HEK293 (cell line): ENCODE data around the gene IL1RAP.

Experiments used
- CTCF ChIA-PET: fragments of 350-600 bp; formaldehyde crosslinking; extraction: SDS; loops from one replicate; lab custom pipeline; 2021; ENCODE audit warnings: antibody characterized with exemption; lab: Yijun Ruan, JAX
- POLR2A ChIA-PET: fragments of 300-600 bp; formaldehyde crosslinking; extraction: SDS; loops from one replicate; lab custom pipeline; 2020; ENCODE audit warnings: antibody characterized with exemption, inconsistent platforms; lab: Yijun Ruan, JAX
- H3K27ac ChIP-seq: fragments of 200-500 bp; sonication (Bioruptor generic); 2 replicates; pipeline ENCODE4 v1.5.1; 2014; ENCODE audit warnings: low read depth, low read length, control low read depth, inconsistent platforms; ENCODE audit errors: extremely low read depth
- H3K36me3 ChIP-seq, 2 experiments: fragments of 200-500 bp in 1 of 2; sonication (Bioruptor generic) in 1 of 2; 1 replicate in 1 of 2; 2 replicates in 1 of 2; pipeline ENCODE4 v1.5.1; 2014 to 2017; ENCODE audit warnings: inconsistent platforms in 2 of 2, low read length in 2 of 2; ENCODE audit not compliant: control insufficient read depth in 2 of 2, insufficient read depth in 1 of 2
- H3K4me1 ChIP-seq: fragments of 200-500 bp; sonication (Bioruptor generic); 2 replicates; pipeline ENCODE4 v1.5.1; 2014; ENCODE audit warnings: mild to moderate bottlenecking, low read length, inconsistent platforms; ENCODE audit not compliant: control insufficient read depth, insufficient read depth
- H3K4me3 ChIP-seq: 2 replicates; pipeline ENCODE4 v1.5.1; 2011; ENCODE audit warnings: low read depth, mild to moderate bottlenecking, control low read depth, low read length, moderate library complexity
- H3K9me3 ChIP-seq: fragments of 200-500 bp; sonication (Bioruptor generic); 2 replicates; pipeline ENCODE4 v1.5.1; 2014; ENCODE audit warnings: low read depth, low read length, inconsistent platforms; ENCODE audit not compliant: control insufficient read depth, insufficient read depth
- BCL11A ChIP-seq: fragments of 450-650 bp; formaldehyde crosslinking; IDR thresholded peaks from 2 replicates; pipeline ENCODE4 v1.5.1; 2016; ENCODE audit warnings: low read depth, missing biosample characterization, missing genetic modification characterization
- GLIS2 ChIP-seq: fragments of 450-650 bp; formaldehyde crosslinking; IDR thresholded peaks from 2 replicates; pipeline ENCODE4 v1.5.1; 2016; ENCODE audit warnings: missing biosample characterization, missing genetic modification characterization
- HOXD13 ChIP-seq: sonication (generic); formaldehyde crosslinking; IDR thresholded peaks from 2 replicates; pipeline ENCODE4 v1.8.0; 2022; ENCODE audit warnings: missing genetic modification reagents, borderline replicate concordance
- KLF8 ChIP-seq: fragments of 450-650 bp; formaldehyde crosslinking; IDR thresholded peaks from 2 replicates; pipeline ENCODE4 v1.5.1; 2016; ENCODE audit warnings: missing biosample characterization, missing genetic modification characterization
- KLF9 ChIP-seq: fragments of 450-650 bp; formaldehyde crosslinking; IDR thresholded peaks from 2 replicates; pipeline ENCODE4 v1.5.1; 2016; ENCODE audit warnings: missing biosample characterization, missing genetic modification characterization, low read depth
- PRDM1 ChIP-seq: fragments of 450-650 bp; formaldehyde crosslinking; IDR thresholded peaks from 2 replicates; pipeline ENCODE4; 2016; ENCODE audit warnings: missing biosample characterization, missing genetic modification characterization
- SCRT1 ChIP-seq: fragments of 450-650 bp; formaldehyde crosslinking; IDR thresholded peaks from 2 replicates; pipeline ENCODE4 v1.5.1; 2016; ENCODE audit warnings: missing biosample characterization, missing genetic modification characterization, borderline replicate concordance
- SP2 ChIP-seq: fragments of 450-650 bp; formaldehyde crosslinking; IDR thresholded peaks from 2 replicates; pipeline ENCODE4 v1.5.1; 2016; ENCODE audit warnings: missing biosample characterization, missing genetic modification characterization
- SP3 ChIP-seq: fragments of 450-650 bp; formaldehyde crosslinking; IDR thresholded peaks from 2 replicates; pipeline ENCODE4 v1.5.1; 2016; ENCODE audit warnings: missing biosample characterization, missing genetic modification characterization
- ZBTB49 ChIP-seq: fragments of 450-650 bp; formaldehyde crosslinking; IDR thresholded peaks from 2 replicates; pipeline ENCODE4 v1.5.1; 2016; ENCODE audit warnings: missing biosample characterization, missing genetic modification characterization, low read depth
- ZNF132 ChIP-seq: fragments of 450-650 bp; formaldehyde crosslinking; IDR thresholded peaks from 2 replicates; pipeline ENCODE4 v1.5.1; 2017; ENCODE audit warnings: missing biosample characterization, missing genetic modification characterization, borderline replicate concordance
- ZNF16 ChIP-seq: fragments of 450-650 bp; formaldehyde crosslinking; IDR thresholded peaks from 2 replicates; pipeline ENCODE4 v1.5.1; 2016; ENCODE audit warnings: low read depth, missing biosample characterization, missing genetic modification characterization
- ZNF184 ChIP-seq: fragments of 450-650 bp; IDR thresholded peaks from 2 replicates; pipeline ENCODE4 v1.5.1; 2018; ENCODE audit warnings: missing biosample characterization, mild to moderate bottlenecking, missing genetic modification characterization
- ZNF202 ChIP-seq: fragments of 450-650 bp; formaldehyde crosslinking; IDR thresholded peaks from 2 replicates; pipeline ENCODE4 v1.5.1; 2016; ENCODE audit warnings: missing biosample characterization, missing genetic modification characterization, borderline replicate concordance
- ZNF248 ChIP-seq: fragments of 450-650 bp; formaldehyde crosslinking; IDR thresholded peaks from 2 replicates; pipeline ENCODE4 v1.5.1; 2017; ENCODE audit warnings: missing biosample characterization, missing genetic modification characterization
- ZNF274 ChIP-seq, 2 experiments: fragments of 200-500 bp in 1 of 2; fragments of 450-650 bp in 1 of 2; sonication (Bioruptor generic) in 1 of 2; formaldehyde crosslinking in 1 of 2; IDR thresholded peaks; 2 replicates each; pipeline versions ENCODE4 v1.5.1 to v1.6.1; 2014 to 2016; ENCODE audit warnings: borderline replicate concordance in 1 of 2, inconsistent platforms in 1 of 2, low read length in 1 of 2, missing biosample characterization in 1 of 2, missing genetic modification characterization in 1 of 2
- ZNF366 ChIP-seq: fragments of 450-650 bp; formaldehyde crosslinking; conservative IDR thresholded peaks from 2 replicates; pipeline ENCODE4 v1.5.1; 2016; ENCODE audit warnings: missing biosample characterization, missing genetic modification characterization
- ZNF404 ChIP-seq: fragments of 450-650 bp; formaldehyde crosslinking; IDR thresholded peaks from 2 replicates; pipeline ENCODE4 v1.5.1; 2017; ENCODE audit warnings: missing biosample characterization, missing genetic modification characterization
- ZNF514 ChIP-seq: fragments of 450-650 bp; formaldehyde crosslinking; IDR thresholded peaks from 2 replicates; pipeline ENCODE4 v1.5.1; 2016; ENCODE audit warnings: missing biosample characterization, missing genetic modification characterization
- ZNF623 ChIP-seq: fragments of 450-650 bp; formaldehyde crosslinking; IDR thresholded peaks from 2 replicates; pipeline ENCODE4 v1.5.1; 2016; ENCODE audit warnings: missing biosample characterization, missing genetic modification characterization
- ZNF624 ChIP-seq: fragments of 450-650 bp; formaldehyde crosslinking; IDR thresholded peaks from 2 replicates; pipeline ENCODE4 v1.5.1; 2017; ENCODE audit warnings: missing biosample characterization, missing genetic modification characterization
- ZNF645 ChIP-seq: fragments of 450-650 bp; formaldehyde crosslinking; IDR thresholded peaks from 2 replicates; pipeline ENCODE4; 2016; ENCODE audit warnings: missing biosample characterization, missing genetic modification characterization
- ZNF701 ChIP-seq: fragments of 450-650 bp; formaldehyde crosslinking; IDR thresholded peaks from 2 replicates; pipeline ENCODE4 v1.5.1; 2016; ENCODE audit warnings: missing biosample characterization, missing genetic modification characterization
- ZNF704 ChIP-seq: fragments of 450-650 bp; formaldehyde crosslinking; IDR thresholded peaks from 2 replicates; pipeline ENCODE4 v1.5.1; 2016; ENCODE audit warnings: missing biosample characterization, missing genetic modification characterization
- ZNF830 ChIP-seq: fragments of 450-650 bp; IDR thresholded peaks from 2 replicates; pipeline ENCODE4 v1.5.0; 2018; ENCODE audit warnings: missing biosample characterization, missing genetic modification characterization, low read depth, mild to moderate bottlenecking, moderate library complexity
- ZSCAN23 ChIP-seq: fragments of 450-650 bp; formaldehyde crosslinking; IDR thresholded peaks from 2 replicates; pipeline ENCODE4 v1.5.1; 2016; ENCODE audit warnings: missing biosample characterization, missing genetic modification characterization
- ZSCAN30 ChIP-seq: fragments of 450-650 bp; IDR thresholded peaks from 2 replicates; pipeline ENCODE4 v1.5.1; 2018; ENCODE audit warnings: missing biosample characterization, mild to moderate bottlenecking, missing genetic modification characterization, moderate library complexity
- TF ChIP-seq, protein P1 (sequence below): fragments of 450-650 bp; formaldehyde crosslinking; IDR thresholded peaks from 2 replicates; pipeline ENCODE4 v1.5.1; 2016; ENCODE audit warnings: missing biosample characterization, missing genetic modification characterization

IL1RAP gene

DNA sequence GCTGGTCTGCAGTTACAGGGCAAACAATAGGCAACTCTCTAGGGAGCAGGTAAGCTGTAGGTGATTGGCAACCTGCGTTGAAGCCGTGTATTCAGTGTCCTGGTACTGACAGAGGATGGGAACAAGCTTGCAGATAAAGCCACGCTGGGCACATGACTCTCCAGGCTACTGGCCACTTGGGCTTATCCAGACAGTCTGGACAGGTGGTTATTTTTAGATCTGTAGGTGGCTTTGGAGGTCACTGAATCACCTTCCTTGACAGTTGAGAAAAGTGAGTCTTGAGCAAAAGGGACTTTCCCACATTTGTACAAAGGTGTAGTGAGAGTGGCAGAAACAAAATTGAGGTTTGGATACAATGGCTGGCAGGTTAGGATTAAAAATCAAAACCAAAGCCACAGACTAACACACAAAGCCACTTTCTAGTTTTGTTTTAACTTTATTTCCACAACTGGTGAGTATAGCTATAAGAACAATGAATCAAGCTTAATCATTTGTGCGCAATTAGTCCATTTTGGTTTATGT is 22.3 kb upstream of the IL1RAP start:
- ChIA-PET POLR2A (no interaction called here), CTCF (interaction anchor here (0.7 to 1.2 kb wide), 3 partner anchors 13 to 320 kb away, joined by 3 to 6 read pairs (median 3); no protein-coding TSS in a partner anchor)
- H3K36me3 ChIP-seq, result no peaks in the 10 kb centered on the region
- H3K4me3 ChIP-seq, result no peak overlapping the region
- H3K9me3 ChIP-seq, result no peaks in the 10 kb centered on the region
- TF ChIP-seq PRDM1 (tag by site-specific recombination) (peak; percentile 55), SCRT1 (tag by site-specific recombination) (no peak), ZNF830 (tag by site-specific recombination) (no peak), ZSCAN23 (tag by site-specific recombination) (no peak), ZNF623 (tag by site-specific recombination) (no peak), ZNF704 (tag by site-specific recombination) (no peak), BCL11A (tag by site-specific recombination) (no peak), HOXD13 (CRISPR knock-in tag) (no peak)
- TF ChIP-seq, protein P1, sequence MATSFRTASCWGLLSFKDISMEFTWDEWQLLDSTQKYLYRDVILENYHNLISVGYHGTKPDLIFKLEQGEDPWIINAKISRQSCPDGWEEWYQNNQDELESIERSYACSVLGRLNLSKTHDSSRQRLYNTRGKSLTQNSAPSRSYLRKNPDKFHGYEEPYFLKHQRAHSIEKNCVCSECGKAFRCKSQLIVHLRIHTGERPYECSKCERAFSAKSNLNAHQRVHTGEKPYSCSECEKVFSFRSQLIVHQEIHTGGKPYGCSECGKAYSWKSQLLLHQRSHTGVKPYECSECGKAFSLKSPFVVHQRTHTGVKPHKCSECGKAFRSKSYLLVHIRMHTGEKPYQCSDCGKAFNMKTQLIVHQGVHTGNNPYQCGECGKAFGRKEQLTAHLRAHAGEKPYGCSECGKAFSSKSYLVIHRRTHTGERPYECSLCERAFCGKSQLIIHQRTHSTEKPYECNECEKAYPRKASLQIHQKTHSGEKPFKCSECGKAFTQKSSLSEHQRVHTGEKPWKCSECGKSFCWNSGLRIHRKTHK (tag by site-specific recombination), result no peak
- H3K27ac ChIP-seq, result no peak overlapping the region
- no peaks in the 10 kb centered on the region for H3K4me1 ChIP-seq

DNA sequence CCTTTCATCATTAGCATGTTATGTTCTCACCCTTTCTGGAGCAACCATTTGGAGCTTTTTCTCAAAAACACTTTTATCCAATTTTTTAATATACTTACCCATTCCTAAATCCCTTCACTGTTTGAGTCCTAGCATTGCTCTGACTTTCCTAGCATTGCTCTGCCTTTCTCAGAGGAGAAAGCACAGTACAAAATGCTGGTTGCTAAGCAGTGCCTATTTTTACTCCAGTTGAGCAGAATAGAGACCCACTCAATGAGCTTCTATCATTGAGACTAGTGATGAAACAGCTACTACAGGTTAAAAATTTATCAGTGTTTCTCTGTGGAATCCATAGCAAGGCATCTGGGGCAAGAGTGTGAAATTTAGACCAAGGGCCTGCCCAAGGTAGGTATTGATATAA is 21.8 kb upstream of the IL1RAP start:
- H3K4me3 ChIP-seq, result no peak overlapping the region
- no peaks in the 10 kb centered on the region for H3K36me3 ChIP-seq
- H3K9me3 ChIP-seq, result no peaks in the 10 kb centered on the region
- no peak overlapping the region for H3K27ac ChIP-seq
- POLR2A ChIA-PET, result no interaction called here
- CTCF ChIA-PET, result interaction anchor here (0.7 to 1.0 kb wide), 2 partner anchors 12 to 19 kb away, joined by 3 to 6 read pairs; no protein-coding TSS in a partner anchor
- TF ChIP-seq SP2 (tag by site-specific recombination), result no peak
- no peak for TF ChIP-seq PRDM1 (tag by site-specific recombination)
- no peak for TF ChIP-seq ZNF202 (tag by site-specific recombination)
- TF ChIP-seq ZNF404 (tag by site-specific recombination), result no peak
- no peak for TF ChIP-seq ZNF274 (IDR thresholded peaks at IDR 0.05; ENCODE audit: low read length)
- no peak for TF ChIP-seq ZNF274 (tag by site-specific recombination; IDR thresholded peaks at IDR 0.05; ENCODE audit: borderline replicate concordance)
- TF ChIP-seq ZNF184, result no peak
- TF ChIP-seq KLF9 (tag by site-specific recombination), result no peak
- no peak for TF ChIP-seq ZSCAN23 (tag by site-specific recombination)
- TF ChIP-seq GLIS2, result no peak
- TF ChIP-seq SP3 (tag by site-specific recombination), result no peak
- TF ChIP-seq ZNF645 (tag by site-specific recombination), result no peak
- H3K4me1 ChIP-seq, result no peaks in the 10 kb centered on the region

- Histone ChIP-seq H3K36me3 (no peaks in the 10 kb centered on the region), H3K9me3 (no peaks in the 10 kb centered on the region), H3K27ac (no peak overlapping the region), H3K4me3 (no peak overlapping the region), H3K4me1 (no peaks in the 10 kb centered on the region)
- ChIA-PET POLR2A (no interaction called here), CTCF (no interaction called here)
- no peak for TF ChIP-seq ZNF624 (tag by site-specific recombination)
- TF ChIP-seq ZNF366 (tag by site-specific recombination), result no peak
- TF ChIP-seq ZNF514, result no peak
- TF ChIP-seq ZBTB49, result no peak
- TF ChIP-seq ZSCAN30 (tag by site-specific recombination), result no peak
- no peak for TF ChIP-seq ZNF248 (tag by site-specific recombination)
- no peak for TF ChIP-seq ZNF16 (tag by site-specific recombination)
- no peak for TF ChIP-seq KLF8
- no peak for TF ChIP-seq ZNF132 (tag by site-specific recombination)
- no peak for TF ChIP-seq ZNF701 (tag by site-specific recombination)
Observed at GRCh38 chr3:190492966-190493365, 20.9 kb upstream of the IL1RAP start.
